Endodermal cell (in vitro differentiated cells): ENCODE results near the gene NLRP1. TPM values are rescaled to one million over a fixed set of nuclear protein-coding genes. Genes with fewer than 3 reads are reported as not detected.

Experiments used
- DNase-seq: peaks from one replicate; pipeline ENCODE4 v3.0.0-alpha.2; 2017
- H3K27ac ChIP-seq: 2 replicates; pipeline ENCODE4 v1.5.1; 2013; ENCODE audit warnings: mild to moderate bottlenecking, low read depth, low read length, moderate library complexity
- H3K27me3 ChIP-seq: 2 replicates; pipeline ENCODE4 v1.6.1; 2013; ENCODE audit warnings: mild to moderate bottlenecking, low read length, moderate library complexity; ENCODE audit not compliant: insufficient read depth, control insufficient read depth, poor library complexity, severe bottlenecking
- H3K36me3 ChIP-seq: 2 replicates; pipeline ENCODE4 v1.7.0; 2013; ENCODE audit warnings: mild to moderate bottlenecking, low read length, moderate library complexity; ENCODE audit not compliant: control insufficient read depth, insufficient read depth
- H3K4me1 ChIP-seq: one replicate; pipeline ENCODE4 v1.7.0; 2013; ENCODE audit warnings: low read length; ENCODE audit not compliant: control insufficient read depth, insufficient read depth
- H3K4me3 ChIP-seq: 2 replicates; pipeline ENCODE4 v1.5.1; 2013; ENCODE audit warnings: mild to moderate bottlenecking, low read length, moderate library complexity
- H3K9ac ChIP-seq: 2 replicates; pipeline ENCODE4 v1.6.1; 2013; ENCODE audit warnings: mild to moderate bottlenecking, low read length, moderate library complexity; ENCODE audit not compliant: poor library complexity, severe bottlenecking; ENCODE audit errors: extremely low read depth
- H3K9me3 ChIP-seq: 2 replicates; pipeline ENCODE4 v1.6.1; 2013; ENCODE audit warnings: mild to moderate bottlenecking, low read length, moderate library complexity; ENCODE audit not compliant: control insufficient read depth
- H3K27ac Mint-ChIP-seq: 2 replicates; pipeline ENCODE4 v1.8.0; 2020; ENCODE audit warnings: mixed read lengths
- H3K27me3 Mint-ChIP-seq: 2 replicates; pipeline ENCODE4 v1.8.0; 2021; ENCODE audit warnings: mild to moderate bottlenecking, mixed read lengths; ENCODE audit not compliant: insufficient read depth
- H3K36me3 Mint-ChIP-seq: 2 replicates; pipeline ENCODE4 v1.8.0; 2020; ENCODE audit warnings: low read depth, mixed read lengths
- H3K4me1 Mint-ChIP-seq: 2 replicates; pipeline ENCODE4 v1.8.0; 2020; ENCODE audit warnings: mixed read lengths
- H3K4me3 Mint-ChIP-seq: 2 replicates; pipeline ENCODE4 v1.8.0; 2020; ENCODE audit warnings: mild to moderate bottlenecking, moderate library complexity, mixed read lengths
- H3K9me3 Mint-ChIP-seq: 2 replicates; pipeline ENCODE4 v1.8.0; 2020; ENCODE audit warnings: mild to moderate bottlenecking, mixed read lengths
- WGBS, 2 experiments: methylation state at CpG; one replicate each; pipeline versions ENCODE4 v1.1.5 to v1.1.7; 2013; ENCODE audit warnings: missing lambda C conversion rate in 2 of 2, mixed read lengths in 1 of 2; ENCODE audit not compliant: insufficient coverage in 1 of 2, insufficient read length in 1 of 2; 5-methylcytosine and 5-hydroxymethylcytosine counted together
- total RNA-seq, 2 donors: library from RNA; stranded (reverse); fragmentation: NEBNext Ultra II Directional in 1 of 2; extraction: Animal tissue kit (Norgen Biotek cat#: 25700) in 1 of 2; gene quantifications; 2 replicates in 1 of 2; 3 replicates in 1 of 2; pipeline ENCODE4 v1.2.1, GENCODE V29; 2021
- TF ChIP-seq, protein P1 (sequence below): fragments of 200-600 bp; sonication (generic); conservative IDR thresholded peaks from 2 replicates; pipeline ENCODE4 v1.5.0; 2021; ENCODE audit warnings: antibody characterized with exemption, mild to moderate bottlenecking

NLRP1 gene
- total RNA-seq, 2 donors from 2014 or later, result 3.6 to 5.4 TPM

DNA sequence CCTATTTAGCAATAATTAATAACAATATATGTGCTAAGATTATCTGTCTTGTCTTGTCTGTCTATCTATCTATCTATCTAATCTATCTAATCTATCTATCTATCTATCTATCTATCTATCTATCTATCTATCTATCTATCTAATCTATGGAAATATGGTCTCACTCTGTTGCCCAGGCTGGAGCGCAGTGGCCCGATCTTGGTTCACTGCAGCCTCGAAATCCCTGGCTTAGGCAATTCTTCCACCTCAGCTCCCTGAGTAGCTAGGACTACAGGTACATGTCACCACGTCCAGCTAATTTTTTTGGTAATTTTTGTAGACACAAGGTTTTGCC lies 53.3 kb downstream of the NLRP1 start:
- 90 to 94% methylated on average over 4 of the region's 4 CpGs for WGBS, 2 experiments
- Mint-ChIP-seq H3K36me3 (no peaks in the 10 kb centered on the region), H3K27ac (no peak overlapping the region), H3K4me1 (no peaks in the 10 kb centered on the region), H3K9me3 (no peaks in the 10 kb centered on the region), H3K4me3 (no peak overlapping the region), H3K27me3 (no peaks in the 10 kb centered on the region)
- Histone ChIP-seq H3K27ac (no peak overlapping the region), H3K9ac (no peak overlapping the region), H3K27me3 (no peaks in the 10 kb centered on the region), H3K9me3 (no peaks in the 10 kb centered on the region), H3K4me3 (no peak overlapping the region), H3K36me3 (no peaks in the 10 kb centered on the region), H3K4me1 (no peaks in the 10 kb centered on the region)
- DNase-seq, result no peak
- TF ChIP-seq, protein P1, sequence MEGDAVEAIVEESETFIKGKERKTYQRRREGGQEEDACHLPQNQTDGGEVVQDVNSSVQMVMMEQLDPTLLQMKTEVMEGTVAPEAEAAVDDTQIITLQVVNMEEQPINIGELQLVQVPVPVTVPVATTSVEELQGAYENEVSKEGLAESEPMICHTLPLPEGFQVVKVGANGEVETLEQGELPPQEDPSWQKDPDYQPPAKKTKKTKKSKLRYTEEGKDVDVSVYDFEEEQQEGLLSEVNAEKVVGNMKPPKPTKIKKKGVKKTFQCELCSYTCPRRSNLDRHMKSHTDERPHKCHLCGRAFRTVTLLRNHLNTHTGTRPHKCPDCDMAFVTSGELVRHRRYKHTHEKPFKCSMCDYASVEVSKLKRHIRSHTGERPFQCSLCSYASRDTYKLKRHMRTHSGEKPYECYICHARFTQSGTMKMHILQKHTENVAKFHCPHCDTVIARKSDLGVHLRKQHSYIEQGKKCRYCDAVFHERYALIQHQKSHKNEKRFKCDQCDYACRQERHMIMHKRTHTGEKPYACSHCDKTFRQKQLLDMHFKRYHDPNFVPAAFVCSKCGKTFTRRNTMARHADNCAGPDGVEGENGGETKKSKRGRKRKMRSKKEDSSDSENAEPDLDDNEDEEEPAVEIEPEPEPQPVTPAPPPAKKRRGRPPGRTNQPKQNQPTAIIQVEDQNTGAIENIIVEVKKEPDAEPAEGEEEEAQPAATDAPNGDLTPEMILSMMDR, result no peak

DNA sequence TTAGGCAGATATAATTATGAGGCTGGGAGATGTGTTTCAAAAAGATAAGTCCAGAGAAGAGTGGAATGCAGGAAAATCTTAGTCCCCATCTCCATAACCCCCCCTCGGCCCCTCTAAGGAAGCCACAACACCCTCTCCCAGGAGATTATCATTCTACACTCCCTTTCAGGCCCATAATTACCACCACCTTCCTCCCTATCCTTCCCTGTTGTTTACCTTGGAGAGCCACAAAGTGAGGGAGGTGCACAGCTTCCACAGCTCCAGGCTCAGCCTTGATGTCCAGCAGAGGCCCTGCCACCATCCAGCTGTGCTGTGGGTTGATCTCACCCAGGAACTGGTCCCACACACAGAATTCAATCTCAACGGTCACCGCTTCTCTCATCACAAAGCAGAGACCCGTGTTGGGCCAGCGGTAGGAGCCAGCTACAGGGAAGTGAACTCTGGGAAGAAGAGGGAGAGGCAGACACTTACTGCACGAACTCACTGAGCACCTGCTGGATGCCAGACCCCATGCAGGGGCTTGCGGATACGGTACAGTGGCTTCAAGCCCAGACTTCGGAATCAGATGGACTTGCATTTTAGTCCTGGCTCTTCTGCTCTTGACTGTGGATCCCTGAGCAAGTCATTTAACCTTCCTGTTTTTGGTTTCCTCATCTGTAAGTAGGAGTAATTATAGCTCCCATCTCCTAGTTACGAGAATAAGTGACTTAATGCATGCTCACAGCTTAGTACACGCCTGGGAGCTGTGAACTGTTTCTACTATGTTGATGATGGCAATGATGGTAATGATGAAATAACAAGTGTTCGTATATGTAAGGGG lies 53.8 kb downstream of the NLRP1 start:
- no peaks in the 10 kb centered on the region for H3K36me3 Mint-ChIP-seq
- Histone ChIP-seq H3K27me3 (no peaks in the 10 kb centered on the region), H3K9me3 (no peaks in the 10 kb centered on the region), H3K9ac (no peak overlapping the region), H3K27ac (no peak overlapping the region), H3K36me3 (no peaks in the 10 kb centered on the region), H3K4me1 (no peaks in the 10 kb centered on the region), H3K4me3 (no peak overlapping the region)
- H3K27ac Mint-ChIP-seq, result no peak overlapping the region
- no peak for DNase-seq
- no peak overlapping the region for H3K4me3 Mint-ChIP-seq
- WGBS, 2 experiments, result 87 to 93% methylated on average over 8 to 11 of the region's 12 CpGs
- TF ChIP-seq, protein P1, result no peak
- no peaks in the 10 kb centered on the region for H3K27me3 Mint-ChIP-seq
- H3K4me1 Mint-ChIP-seq, result no peaks in the 10 kb centered on the region
- no peaks in the 10 kb centered on the region for H3K9me3 Mint-ChIP-seq

DNA sequence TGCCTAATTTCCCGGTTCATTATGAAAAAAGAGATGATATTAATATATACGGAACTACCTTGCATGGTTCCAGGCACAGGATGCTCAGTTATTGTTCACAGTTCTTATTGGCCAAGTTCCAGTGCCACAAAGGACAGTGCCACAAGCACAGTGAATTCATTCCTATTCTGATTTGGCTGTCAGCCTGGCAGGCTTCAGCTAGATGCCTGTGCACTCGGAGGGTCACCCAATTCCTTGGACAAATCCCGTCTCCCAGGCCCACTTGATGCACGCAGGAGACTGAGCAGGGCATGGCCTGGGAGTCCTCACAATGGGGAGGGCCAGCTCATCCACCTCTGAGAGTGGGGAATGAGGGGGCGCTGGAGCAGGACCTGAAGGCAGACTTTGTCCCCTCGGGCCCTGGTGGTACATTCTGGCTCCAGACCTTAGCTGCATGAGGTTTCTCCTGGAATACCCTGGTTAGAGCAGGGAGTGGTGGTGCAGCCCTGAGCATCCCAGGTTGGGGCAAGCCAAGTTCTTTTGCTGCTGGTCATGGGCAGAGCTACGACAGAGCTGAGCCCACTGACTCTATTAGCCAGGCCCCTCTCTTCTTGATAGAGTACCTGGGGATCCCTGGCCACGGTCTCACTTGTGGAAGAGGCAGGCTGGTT lies 56.6 kb downstream of the NLRP1 start:
- Histone ChIP-seq H3K4me3 (no peak overlapping the region), H3K27ac (peak overlapping the region; percentile 99), H3K27me3 (no peaks in the 10 kb centered on the region), H3K9ac (no peak overlapping the region), H3K9me3 (no peaks in the 10 kb centered on the region), H3K4me1 (no peaks in the 10 kb centered on the region), H3K36me3 (no peaks in the 10 kb centered on the region)
- 85 to 100% methylated on average over 4 to 9 of the region's 9 CpGs for WGBS, 2 experiments
- no peaks in the 10 kb centered on the region for H3K4me1 Mint-ChIP-seq
- TF ChIP-seq, protein P1, result no peak
- H3K4me3 Mint-ChIP-seq, result no peak overlapping the region
- DNase-seq, result no peak
- no peaks in the 10 kb centered on the region for H3K9me3 Mint-ChIP-seq
- H3K36me3 Mint-ChIP-seq, result no peaks in the 10 kb centered on the region
- H3K27ac Mint-ChIP-seq, result no peak overlapping the region
- H3K27me3 Mint-ChIP-seq, result peaks cover 3% of the 10 kb centered on the region
